ENCODE data around the gene PPM1L. TPM values are rescaled to one million over a fixed set of nuclear protein-coding genes. Genes with fewer than 3 reads are reported as not detected.

The PPM1L gene
- total RNA-seq, 2 experiments from 2014 or later, result 3.2 to 3.3 TPM

GRCh38 chr3:160837394-160837980 lies 81.5 kb downstream of the PPM1L start:
- ChIA-PET CTCF (no interaction called here), POLR2A (no interaction called here)

GRCh38 chr3:160840590-160840989 lies 84.6 kb downstream of the PPM1L start:
- CTCF ChIA-PET, result no interaction called here

GRCh38 chr3:160841455-160841854 lies 85.4 kb downstream of the PPM1L start:
- POLR2A ChIA-PET, result no interaction called here
- CTCF ChIA-PET, result no interaction called here

More at GRCh38 chr3:160840590-160840989, 84.6 kb downstream of the PPM1L start:
- POLR2A ChIA-PET, result no interaction called here

- POLR2A ChIA-PET, result no interaction called here
- CTCF ChIA-PET, result no interaction called here
Measured at GRCh38 chr3:160842021-160843005, 86.3 kb downstream of the PPM1L start.

GRCh38 chr3:160851629-160852210 lies 95.7 kb downstream of the PPM1L start:
- ChIA-PET POLR2A (no interaction called here), CTCF (no interaction called here)

- ChIA-PET POLR2A (no interaction called here), CTCF (no interaction called here)
Measured at GRCh38 chr3:160852856-160853255, 96.8 kb downstream of the PPM1L start.

- POLR2A ChIA-PET, result no interaction called here
- CTCF ChIA-PET, result no interaction called here
Measured at GRCh38 chr3:160856450-160856849, 100.4 kb downstream of the PPM1L start.

- ChIA-PET CTCF (no interaction called here), POLR2A (no interaction called here)
Measured at GRCh38 chr3:160857476-160858119, 101.6 kb downstream of the PPM1L start.

- ChIA-PET POLR2A (no interaction called here), CTCF (no interaction called here)
Measured at GRCh38 chr3:160860346-160860745, 104.3 kb downstream of the PPM1L start.

- ChIA-PET POLR2A (no interaction called here), CTCF (no interaction called here)
Measured at GRCh38 chr3:160869825-160870224, 113.8 kb downstream of the PPM1L start.

- CTCF ChIA-PET, result no interaction called here
- POLR2A ChIA-PET, result no interaction called here
Measured at GRCh38 chr3:160870327-160870726, 114.3 kb downstream of the PPM1L start.

GRCh38 chr3:160874736-160875135 lies 118.7 kb downstream of the PPM1L start:
- ChIA-PET CTCF (interaction anchor here (0.5 kb wide), 1 partner anchor 368 kb away, joined by 4 read pairs; no protein-coding TSS in a partner anchor), POLR2A (no interaction called here)

- CTCF ChIA-PET, result no interaction called here
- POLR2A ChIA-PET, result no interaction called here
Measured at GRCh38 chr3:160876643-160877042, 120.6 kb downstream of the PPM1L start.

GRCh38 chr3:160879859-160880258 lies 123.8 kb downstream of the PPM1L start:
- POLR2A ChIA-PET, result no interaction called here
- CTCF ChIA-PET, result no interaction called here

GRCh38 chr3:160883373-160883772 lies 127.3 kb downstream of the PPM1L start:
- POLR2A ChIA-PET, result no interaction called here
- CTCF ChIA-PET, result no interaction called here

GRCh38 chr3:160885791-160886286 lies 129.8 kb downstream of the PPM1L start:
- POLR2A ChIA-PET, result no interaction called here
- CTCF ChIA-PET, result no interaction called here

- CTCF ChIA-PET, result no interaction called here
- POLR2A ChIA-PET, result no interaction called here
Measured at GRCh38 chr3:160886421-160886820, 130.4 kb downstream of the PPM1L start.

- ChIA-PET CTCF (no interaction called here), POLR2A (no interaction called here)
Measured at GRCh38 chr3:160893207-160893606, 137.2 kb downstream of the PPM1L start.

GRCh38 chr3:160904691-160905090 lies 148.7 kb downstream of the PPM1L start:
- ChIA-PET POLR2A (no interaction called here), CTCF (no interaction called here)

GRCh38 chr3:160906646-160907045 lies 150.6 kb downstream of the PPM1L start:
- CTCF ChIA-PET, result no interaction called here

GRCh38 chr3:160909917-160910316 lies 153.9 kb downstream of the PPM1L start:
- ChIA-PET POLR2A (no interaction called here), CTCF (no interaction called here)

More at GRCh38 chr3:160906646-160907045, 150.6 kb downstream of the PPM1L start:
- POLR2A ChIA-PET, result no interaction called here
